ENCODE measurements around the gene CAMTA1. TPM values are rescaled to one million over a fixed set of nuclear protein-coding genes. Genes with fewer than 3 reads are reported as not detected.

The CAMTA1 gene
- total RNA-seq, 1 experiment from 2014 or later: 69.5 TPM

DNA sequence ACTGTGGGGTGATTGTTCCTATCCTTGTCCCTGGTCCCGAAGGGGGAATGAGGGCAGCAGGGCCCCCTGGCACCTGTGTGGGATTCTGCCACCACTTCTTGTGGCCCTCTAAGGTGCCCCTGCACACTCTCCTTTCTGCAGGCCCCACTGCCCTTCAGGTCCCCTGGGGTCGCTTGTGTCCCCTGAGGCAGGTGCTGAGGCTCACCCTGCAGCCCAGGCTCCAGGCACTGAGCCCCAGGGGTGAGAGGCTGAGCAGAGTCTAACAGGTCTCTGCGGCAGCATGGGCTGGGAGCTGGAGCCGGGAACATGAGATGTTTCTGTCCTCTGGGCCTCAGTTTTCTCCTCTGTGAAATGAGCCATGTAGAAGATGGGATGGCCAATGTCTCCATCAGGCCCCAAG is 774.9 kb downstream of the CAMTA1 start:
- no peak overlapping the region for H3K4me3 ChIP-seq (replicated peaks in 1 of 2; ENCODE audit: low read depth in 1 of 2, low read length in 2 of 2)
- POLR2A ChIA-PET: no interaction called here
- no peak overlapping the region for H3K4me2 ChIP-seq (ENCODE audit: low read length)
- H2AFZ ChIP-seq (ENCODE audit: low read depth, low read length, poor library complexity, severe bottlenecking): no peak overlapping the region
- H3K9me3 ChIP-seq (ENCODE audit: control insufficient read depth in 1 of 2, insufficient read depth in 1 of 2, low read depth in 1 of 2, low read length in 2 of 2): no peaks in the 10 kb centered on the region
- H3K27me3 ChIP-seq (ENCODE audit: insufficient read depth, low read length): no peaks in the 10 kb centered on the region
- H3K9me2 ChIP-seq (ENCODE audit: insufficient read depth): no peaks in the 10 kb centered on the region
- ATAC-seq (no peak), DNase-seq (ENCODE audit: low read depth, low spot score) (no peak)
- CTCF ChIA-PET: interaction anchor here (1.3 kb wide), 1 partner anchor 30 kb away, joined by 3 read pairs; no protein-coding TSS in a partner anchor
- H3K79me2 ChIP-seq (ENCODE audit: insufficient read depth, low read length): no peaks in the 10 kb centered on the region
- no peak overlapping the region for H3K9ac ChIP-seq (ENCODE audit: low read length)
- no peaks in the 10 kb centered on the region for H4K20me1 ChIP-seq (ENCODE audit: insufficient read depth)
- intact Hi-C loops (cut with micrococcal nuclease): no loop called here
- H3K4me1 ChIP-seq (ENCODE audit: control insufficient read depth in 1 of 2, insufficient read depth in 2 of 2, low read length in 2 of 2): peaks cover 0 to 8% of the 10 kb centered on the region in 2 experiments; a peak in 2 of 4 replicates
- H3K27ac ChIP-seq (ENCODE audit: low read depth, low read length): no peak overlapping the region
- TF ChIP-seq JUND (IDR thresholded peaks at IDR 0.05): no peak
- RAD21 ChIA-PET (ENCODE audit: low non-redundant PET in 1 of 2, low total read pairs in 2 of 2, uncharacterized antibody in 2 of 2, unreplicated experiment in 2 of 2): no interaction called here
- H3K36me3 ChIP-seq (ENCODE audit: control insufficient read depth in 1 of 2, insufficient read depth in 2 of 2, low read length in 2 of 2): no peaks in the 10 kb centered on the region
- no TSS peak for BruUV-seq (replicated peaks)

DNA sequence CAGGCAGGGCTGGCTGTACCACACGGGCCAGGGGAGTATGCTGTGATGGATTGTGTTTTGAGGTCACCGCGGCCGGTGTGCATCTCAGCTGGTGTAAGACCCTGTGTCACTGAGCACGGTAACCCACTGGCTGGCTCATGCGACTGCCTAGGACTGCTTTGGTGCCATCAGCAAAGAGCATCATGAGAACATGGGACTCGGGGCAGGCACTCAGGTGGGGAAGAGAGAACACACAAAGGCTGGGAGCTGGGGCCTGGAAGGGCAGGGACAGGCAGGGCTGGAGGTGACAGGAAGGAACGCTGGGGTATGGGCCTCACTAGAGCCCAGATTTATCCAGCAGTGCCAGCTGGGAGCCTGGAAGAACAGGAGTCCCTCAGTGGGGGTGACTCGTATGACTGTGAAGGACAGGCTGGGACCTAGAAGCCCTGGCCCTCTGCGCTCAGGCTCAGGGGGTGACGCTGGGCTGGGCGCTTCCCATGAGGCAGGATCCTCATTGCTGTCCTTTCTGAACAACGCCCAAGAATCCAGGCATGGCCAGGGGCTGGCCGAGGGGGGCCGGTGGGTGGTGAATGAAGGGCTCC is 775.4 kb downstream of the CAMTA1 start:
- no peak for TF ChIP-seq JUND (IDR thresholded peaks at IDR 0.05)
- no peak for TF ChIP-seq EZH2 (IDR thresholded peaks at IDR 0.05)
- no peak for TF ChIP-seq RAD21 (IDR thresholded peaks at IDR 0.05; ENCODE audit: low read depth)
- no peak for TF ChIP-seq EZH2phosphoT487 (IDR thresholded peaks at IDR 0.05; ENCODE audit: borderline replicate concordance)
- H3K79me2 ChIP-seq (ENCODE audit: insufficient read depth, low read length): no peaks in the 10 kb centered on the region
- no peak overlapping the region for H2AFZ ChIP-seq (ENCODE audit: low read depth, low read length, poor library complexity, severe bottlenecking)
- H3K27me3 ChIP-seq (ENCODE audit: insufficient read depth, low read length): no peaks in the 10 kb centered on the region
- CTCF ChIA-PET: interaction anchor here (1.0 to 1.5 kb wide), 5 partner anchors 8 to 34 kb away, joined by 3 to 4 read pairs (median 3); no protein-coding TSS in a partner anchor
- H3K4me1 ChIP-seq (ENCODE audit: control insufficient read depth in 1 of 2, insufficient read depth in 2 of 2, low read length in 2 of 2): peaks cover 0 to 8% of the 10 kb centered on the region in 2 experiments; a peak in 2 of 4 replicates
- H3K9me3 ChIP-seq (ENCODE audit: control insufficient read depth in 1 of 2, insufficient read depth in 1 of 2, low read depth in 1 of 2, low read length in 2 of 2): no peaks in the 10 kb centered on the region
- H3K4me2 ChIP-seq (ENCODE audit: low read length): no peak overlapping the region
- POLR2A ChIA-PET: no interaction called here
- no peaks in the 10 kb centered on the region for H4K20me1 ChIP-seq (ENCODE audit: insufficient read depth)
- DNase-seq (ENCODE audit: low read depth, low spot score): no peak
- RAD21 ChIA-PET (ENCODE audit: low non-redundant PET in 1 of 2, low total read pairs in 2 of 2, uncharacterized antibody in 2 of 2, unreplicated experiment in 2 of 2): no interaction called here
- no peak overlapping the region for H3K4me3 ChIP-seq (replicated peaks in 1 of 2; ENCODE audit: low read depth in 1 of 2, low read length in 2 of 2)
- BruUV-seq (replicated peaks): no TSS peak
- H3K36me3 ChIP-seq (ENCODE audit: control insufficient read depth in 1 of 2, insufficient read depth in 2 of 2, low read length in 2 of 2): no peaks in the 10 kb centered on the region
- no peaks in the 10 kb centered on the region for H3K9me2 ChIP-seq (ENCODE audit: insufficient read depth)
- no peak overlapping the region for H3K27ac ChIP-seq (ENCODE audit: low read depth, low read length)
- H3K9ac ChIP-seq (ENCODE audit: low read length): no peak overlapping the region
- ATAC-seq: no peak
- intact Hi-C loops (cut with micrococcal nuclease): no loop called here

All from HCT116 (cell line).